Lower lobe of right lung (tissue), 2 donors: ENCODE measurements around the gene CKB. TPM values are rescaled to one million over a fixed set of nuclear protein-coding genes. Genes with fewer than 3 reads are reported as not detected.
A peak's percentile ranks its signal among the peaks of the same experiment; 100 is the strongest.

Experiments
- ATAC-seq, 2 donors: fragments of 200-7000 bp; cut with Tn5 transposase; one replicate each; pipeline ENCODE4 v1.9.1; 2020 to 2022; ENCODE audit warnings: mild to moderate bottlenecking in 2 of 2, moderate library complexity in 2 of 2
- DNase-seq: peaks from one replicate; pipeline ENCODE4 v3.0.0-alpha.2; 2020
- H3K27ac ChIP-seq: fragments of 200-600 bp; one replicate; pipeline ENCODE4 v1.8.0; 2022
- H3K27me3 ChIP-seq: fragments of 200-600 bp; one replicate; pipeline ENCODE4 v1.8.0; 2022; ENCODE audit warnings: low read depth
- H3K36me3 ChIP-seq: fragments of 200-600 bp; one replicate; pipeline ENCODE4 v1.8.0; 2022; ENCODE audit warnings: mild to moderate bottlenecking
- H3K4me1 ChIP-seq: fragments of 200-600 bp; one replicate; pipeline ENCODE4 v1.8.0; 2022
- H3K4me3 ChIP-seq: fragments of 200-600 bp; one replicate; pipeline ENCODE4 v1.8.0; 2022; ENCODE audit warnings: mild to moderate bottlenecking
- H3K9me3 ChIP-seq: fragments of 200-600 bp; one replicate; pipeline ENCODE4 v1.8.0; 2022
- intact Hi-C: fragments of 100-400 bp; cut with DNase I; formaldehyde crosslinking; loops from one replicate; pipeline ENCODE4 v1.11.0; 2022
- long read RNA-seq: library from polyadenylated mRNA; unstranded; transcript quantifications from one replicate; pipeline ENCODE4 v2.0.0, GENCODE V29; 2021
- total RNA-seq: library from RNA; stranded (reverse); fragmentation: NEBNext Ultra II Directional; extraction: Animal tissue kit (Norgen Biotek cat#: 25700); gene quantifications from one replicate; pipeline ENCODE4 v1.2.1, GENCODE V29; 2021
- TF ChIP-seq, protein P1 (sequence below): fragments of 200-600 bp; IDR thresholded peaks from one replicate; pipeline ENCODE4 v1.8.0; 2022; ENCODE audit warnings: antibody characterized with exemption, mild to moderate bottlenecking
- donor health status: DM: no; HTN: yes; CAD: no; lungs with severe emphysema.

The CKB gene
- 115 TPM for total RNA-seq
- long read RNA-seq, transcript CKB-210 (3 exons, 625 nt), result minor isoform, 10 of 243 reads
- long read RNA-seq, transcript CKB-201 (8 exons, 1,709 nt), result minor isoform, 54 of 243 reads
- long read RNA-seq, transcript CKB-202 (4 exons, 1,170 nt), result major isoform, 95 of 243 reads
- long read RNA-seq, partial matches to known transcripts, result 67 of 243 reads
- long read RNA-seq, other reads (novel, unspliced or antisense), result 15 of 243 reads

DNA sequence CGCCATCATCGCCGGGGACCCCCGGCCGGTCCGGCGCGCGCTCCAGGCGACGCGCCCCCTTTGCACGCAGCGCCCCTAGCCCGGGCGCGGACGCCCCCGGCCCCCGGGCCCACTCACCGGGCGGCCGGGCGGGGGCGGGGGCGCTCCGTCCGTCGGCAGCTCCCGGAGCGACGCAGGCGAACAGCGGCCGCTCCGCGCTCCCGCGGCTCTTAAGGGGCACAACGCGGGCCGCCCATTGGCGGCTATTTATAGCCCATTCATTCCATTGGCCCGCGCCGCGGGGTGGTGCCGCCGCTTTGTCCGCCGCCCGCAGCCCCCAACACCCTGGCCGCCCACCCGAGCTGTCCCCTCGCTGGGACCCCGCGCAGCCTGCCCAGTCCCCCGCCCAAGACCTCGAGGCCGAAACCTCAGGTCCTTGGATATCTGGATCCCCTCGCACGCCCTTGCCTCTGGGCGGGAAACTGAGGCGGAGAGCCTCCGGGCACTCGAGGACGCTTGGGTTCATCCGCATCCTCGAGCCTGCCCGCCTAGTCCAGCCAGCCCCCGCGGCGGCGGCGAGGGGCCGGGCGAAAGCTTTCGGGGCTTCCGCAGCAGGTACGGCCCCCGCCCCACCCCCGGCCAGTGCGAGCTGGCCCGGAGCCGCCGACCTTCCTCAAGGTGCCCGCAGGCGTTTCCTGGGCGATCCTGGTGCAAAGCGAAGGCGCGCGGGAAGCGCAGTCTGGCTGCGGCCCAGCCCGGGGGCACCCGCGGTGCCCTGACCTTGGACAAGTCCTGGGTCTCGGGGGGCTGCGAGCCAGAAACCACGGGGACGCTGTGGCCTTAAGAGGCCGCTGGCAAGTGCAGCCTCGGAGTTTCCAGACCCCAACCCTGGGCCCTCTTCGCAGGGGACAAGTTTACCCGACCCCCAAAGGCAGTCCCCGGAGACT is at the start of gene CKB:
Gene CKB (minus strand): TSS at position 182 of the 926 bp plus-strand sequence. CDS start 337 bp downstream, outside the sequence.
- intact Hi-C loops, result no loop called here
- peaks cover 75% of the 10 kb centered on the region for H3K4me1 ChIP-seq
- peak; percentile 76 for DNase-seq
- H3K9me3 ChIP-seq, result no peaks in the 10 kb centered on the region
- peak; percentile 42 to 45 for ATAC-seq
- TF ChIP-seq, protein P1, sequence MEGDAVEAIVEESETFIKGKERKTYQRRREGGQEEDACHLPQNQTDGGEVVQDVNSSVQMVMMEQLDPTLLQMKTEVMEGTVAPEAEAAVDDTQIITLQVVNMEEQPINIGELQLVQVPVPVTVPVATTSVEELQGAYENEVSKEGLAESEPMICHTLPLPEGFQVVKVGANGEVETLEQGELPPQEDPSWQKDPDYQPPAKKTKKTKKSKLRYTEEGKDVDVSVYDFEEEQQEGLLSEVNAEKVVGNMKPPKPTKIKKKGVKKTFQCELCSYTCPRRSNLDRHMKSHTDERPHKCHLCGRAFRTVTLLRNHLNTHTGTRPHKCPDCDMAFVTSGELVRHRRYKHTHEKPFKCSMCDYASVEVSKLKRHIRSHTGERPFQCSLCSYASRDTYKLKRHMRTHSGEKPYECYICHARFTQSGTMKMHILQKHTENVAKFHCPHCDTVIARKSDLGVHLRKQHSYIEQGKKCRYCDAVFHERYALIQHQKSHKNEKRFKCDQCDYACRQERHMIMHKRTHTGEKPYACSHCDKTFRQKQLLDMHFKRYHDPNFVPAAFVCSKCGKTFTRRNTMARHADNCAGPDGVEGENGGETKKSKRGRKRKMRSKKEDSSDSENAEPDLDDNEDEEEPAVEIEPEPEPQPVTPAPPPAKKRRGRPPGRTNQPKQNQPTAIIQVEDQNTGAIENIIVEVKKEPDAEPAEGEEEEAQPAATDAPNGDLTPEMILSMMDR, result no peak
- peak within 1 kb of the TSS; percentile 63 for H3K4me3 ChIP-seq
- no peaks in the 10 kb centered on the region for H3K36me3 ChIP-seq
- peak within 1 kb of the TSS; percentile 82 for H3K27ac ChIP-seq
- peaks cover 5% of the 10 kb centered on the region for H3K27me3 ChIP-seq

DNA sequence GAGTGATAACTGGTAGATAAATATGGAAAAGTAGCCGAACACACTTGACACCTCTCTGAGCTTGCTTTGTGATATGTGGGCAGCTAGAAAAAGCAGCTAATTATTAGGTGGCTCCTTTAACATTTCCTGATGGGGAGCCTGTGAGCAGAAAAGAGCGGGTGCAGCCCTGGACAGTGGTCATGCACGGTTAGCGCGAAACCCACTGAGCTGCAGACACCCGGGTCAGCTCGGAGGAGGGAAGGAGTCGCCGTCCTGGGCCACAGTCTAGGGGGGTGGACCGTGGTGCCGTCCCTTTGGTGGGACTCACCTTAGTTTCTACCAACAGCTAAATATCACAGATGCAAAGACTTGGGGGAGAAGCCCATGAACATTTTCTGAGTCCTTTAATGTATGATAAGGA is 46.8 kb upstream of the CKB start:
- ATAC-seq (no peak), DNase-seq (no peak)
- no peaks in the 10 kb centered on the region for H3K9me3 ChIP-seq
- peaks cover 26% of the 10 kb centered on the region for H3K36me3 ChIP-seq
- TF ChIP-seq, protein P1, result no peak
- no peak overlapping the region for H3K4me3 ChIP-seq
- H3K4me1 ChIP-seq, result peaks cover 48% of the 10 kb centered on the region
- no peaks in the 10 kb centered on the region for H3K27me3 ChIP-seq
- intact Hi-C loops, result no loop called here
- H3K27ac ChIP-seq, result no peak overlapping the region

DNA sequence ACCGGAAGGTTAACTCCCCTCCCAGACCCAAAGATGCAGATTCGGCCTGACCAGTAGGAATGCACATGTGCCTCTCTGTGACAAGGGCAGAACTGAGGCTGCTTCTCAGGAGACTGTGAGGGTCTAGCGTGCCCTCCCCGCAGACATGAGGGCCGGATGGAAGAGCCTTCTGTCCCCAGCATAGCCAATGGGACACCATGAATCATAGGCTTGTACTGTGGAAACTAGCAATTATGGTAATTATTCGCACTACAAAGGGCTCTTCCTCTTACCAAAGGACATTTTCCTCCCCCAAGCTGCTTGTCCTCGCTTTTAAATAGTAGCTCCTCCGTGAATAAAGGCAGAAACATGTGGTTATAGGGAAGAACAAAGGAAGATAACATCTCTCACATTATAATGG is 46.3 kb upstream of the CKB start:
- DNase-seq (no peak), ATAC-seq (no peak)
- Histone ChIP-seq H3K27me3 (no peaks in the 10 kb centered on the region), H3K4me3 (no peak overlapping the region), H3K27ac (no peak overlapping the region), H3K9me3 (no peaks in the 10 kb centered on the region), H3K36me3 (peaks cover 21% of the 10 kb centered on the region), H3K4me1 (peaks cover 48% of the 10 kb centered on the region)
- intact Hi-C loops, result no loop called here
- TF ChIP-seq, protein P1, result no peak

DNA sequence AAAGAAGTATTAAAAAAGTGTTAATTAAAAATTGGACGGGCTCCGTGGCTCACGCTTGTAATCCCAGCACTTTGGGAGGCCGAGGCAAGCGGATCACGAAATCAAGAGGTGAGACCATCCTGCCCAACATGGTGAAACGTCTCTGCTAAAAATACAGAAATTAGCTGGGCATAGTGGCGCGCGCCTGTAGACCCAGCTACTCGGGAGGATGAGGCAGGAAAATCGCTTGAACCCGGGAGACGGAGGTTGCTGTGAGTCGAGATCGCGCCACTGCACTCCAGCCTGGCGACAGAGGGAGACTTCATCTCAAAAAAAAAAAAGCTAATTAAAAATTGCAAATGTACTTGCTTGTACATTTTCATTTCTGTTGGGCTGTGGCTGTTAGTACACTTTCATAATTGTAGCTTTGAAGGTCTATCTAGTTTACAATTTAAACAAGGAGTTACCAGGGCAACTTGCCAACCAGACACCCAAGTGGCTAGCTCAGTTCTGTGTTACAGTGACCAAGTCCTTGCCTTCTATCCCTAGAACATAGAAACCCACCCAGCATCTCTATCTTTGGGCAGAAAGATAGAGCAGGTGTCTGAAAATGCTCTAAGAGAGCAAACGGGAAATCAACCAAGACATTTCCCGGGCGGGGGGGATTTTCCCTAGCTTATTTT is 41.3 kb upstream of the CKB start:
- peaks cover 54% of the 10 kb centered on the region for H3K4me1 ChIP-seq
- H3K27me3 ChIP-seq, result no peaks in the 10 kb centered on the region
- DNase-seq (no peak), ATAC-seq (no peak)
- TF ChIP-seq, protein P1, result no peak
- H3K4me3 ChIP-seq, result peak overlapping the region; percentile 98
- peaks cover 25% of the 10 kb centered on the region for H3K36me3 ChIP-seq
- intact Hi-C loops, result no loop called here
- peak overlapping the region; percentile 98 for H3K27ac ChIP-seq
- H3K9me3 ChIP-seq, result no peaks in the 10 kb centered on the region

DNA sequence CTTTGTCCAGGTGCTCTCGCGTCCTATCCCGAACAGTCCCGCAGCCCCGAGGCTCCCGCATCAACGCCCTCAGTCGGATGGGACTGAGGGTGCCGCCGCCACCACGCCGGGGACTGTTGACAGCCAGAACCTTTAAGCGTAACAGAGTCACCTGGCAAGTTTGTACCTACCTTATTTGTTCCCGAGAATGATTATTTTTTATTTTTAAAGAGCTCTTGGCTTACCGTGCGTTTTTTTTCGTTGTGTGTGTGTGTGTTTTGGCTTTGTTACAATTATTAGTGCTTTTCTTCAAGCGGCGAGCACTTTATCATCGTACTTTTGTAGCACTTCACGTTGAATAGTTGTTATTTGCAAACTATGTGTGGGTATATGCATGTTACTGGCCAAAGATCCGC is 40.6 kb upstream of the CKB start:
- peaks cover 61% of the 10 kb centered on the region for H3K4me1 ChIP-seq

More for the DNA sequence above, 40.6 kb upstream of the CKB start:
- intact Hi-C loops, result no loop called here
- H3K27me3 ChIP-seq, result no peaks in the 10 kb centered on the region
- peak overlapping the region; percentile 98 for H3K4me3 ChIP-seq
- peak overlapping the region; percentile 98 for H3K27ac ChIP-seq
- TF ChIP-seq, protein P1, result no peak
- H3K36me3 ChIP-seq, result peaks cover 32% of the 10 kb centered on the region
- no peaks in the 10 kb centered on the region for H3K9me3 ChIP-seq
- ATAC-seq, result no peak
- no peak for DNase-seq
